Hepatocyte (in vitro differentiated cells): ENCODE results near the gene HLA-DMA. TPM values are rescaled to one million over a fixed set of nuclear protein-coding genes. Genes with fewer than 3 reads are reported as not detected.
"Not testable (repeated sequence)": the region's sequence is repeated elsewhere in the genome, so short reads cannot be mapped to it uniquely, and the experiment has no call there.

Source experiments
- DNase-seq: peaks from one replicate; pipeline ENCODE4 v3.0.0-alpha.2; 2016; ENCODE audit warnings: low spot score
- H2AFZ ChIP-seq: fragments of 200-600 bp; sonication (generic); 2 replicates; pipeline ENCODE4 v1.6.0; 2016; ENCODE audit warnings: antibody characterized with exemption, mild to moderate bottlenecking
- H3K27ac ChIP-seq: fragments of 200-600 bp; sonication (generic); 2 replicates; pipeline ENCODE4 v1.5.1; 2016; ENCODE audit warnings: mild to moderate bottlenecking
- H3K27me3 ChIP-seq: fragments of 200-600 bp; sonication (generic); 2 replicates; pipeline ENCODE4 v1.6.1; 2016
- H3K36me3 ChIP-seq: fragments of 200-600 bp; sonication (generic); replicated peaks from 2 replicates; pipeline ENCODE4 v1.5.1; 2016; ENCODE audit warnings: low read depth; ENCODE audit not compliant: insufficient read depth
- H3K4me1 ChIP-seq: fragments of 200-600 bp; sonication (generic); 2 replicates; pipeline ENCODE4 v1.5.1; 2016; ENCODE audit warnings: mild to moderate bottlenecking, moderate library complexity; ENCODE audit not compliant: insufficient read depth
- H3K4me2 ChIP-seq: fragments of 200-600 bp; sonication (generic); 2 replicates; pipeline ENCODE4 v1.6.0; 2016
- H3K4me3 ChIP-seq: fragments of 200-600 bp; sonication (generic); 2 replicates; pipeline ENCODE4 v1.5.1; 2016; ENCODE audit warnings: mild to moderate bottlenecking
- H3K79me2 ChIP-seq: fragments of 200-600 bp; sonication (generic); 2 replicates; pipeline ENCODE4 v1.6.0; 2017; ENCODE audit warnings: mild to moderate bottlenecking
- H3K9me2 ChIP-seq: fragments of 200-600 bp; sonication (generic); replicated peaks from 2 replicates; pipeline ENCODE4 v1.6.0; 2017; ENCODE audit warnings: mild to moderate bottlenecking; ENCODE audit not compliant: insufficient read depth
- H3K9me3 ChIP-seq: fragments of 200-600 bp; sonication (generic); 2 replicates; pipeline ENCODE4 v1.5.1; 2016; ENCODE audit warnings: low read depth, mild to moderate bottlenecking
- H4K20me1 ChIP-seq: fragments of 200-600 bp; sonication (generic); 2 replicates; pipeline ENCODE4 v1.6.0; 2016; ENCODE audit warnings: mild to moderate bottlenecking; ENCODE audit not compliant: insufficient read depth, poor library complexity, severe bottlenecking
- CTCF ChIP-seq: fragments of 200-600 bp; sonication (generic); IDR thresholded peaks from 2 replicates; pipeline ENCODE4 v1.5.1; 2016; ENCODE audit warnings: antibody characterized with exemption, mild to moderate bottlenecking; ENCODE audit not compliant: poor library complexity
- EZH2 ChIP-seq: fragments of 200-600 bp; sonication (generic); IDR thresholded peaks from 2 replicates; pipeline ENCODE4 v1.6.1; 2016; ENCODE audit warnings: antibody characterized with exemption, mild to moderate bottlenecking, borderline replicate concordance
- EZH2phosphoT487 ChIP-seq: fragments of 200-600 bp; sonication (generic); IDR thresholded peaks from one replicate; pipeline ENCODE4 v1.6.1; 2018; ENCODE audit warnings: antibody characterized with exemption, mild to moderate bottlenecking, low read depth, moderate library complexity; ENCODE audit not compliant: unreplicated experiment, severe bottlenecking
- WGBS: methylation state at CpG from one replicate; pipeline ENCODE4 v1.1.6; 2016; ENCODE audit warnings: low lambda C conversion rate; ENCODE audit errors: missing lambda C conversion rate; 5-methylcytosine and 5-hydroxymethylcytosine counted together
- polyA plus RNA-seq: library from polyadenylated mRNA; unstranded; fragments of >200 nt; fragmentation: Nextera tagmentation; extraction: Ambion mirVana; gene quantifications from 2 replicates; pipeline ENCODE4 v1.2.1, GENCODE V29; 2016
- total RNA-seq: library from RNA; depleted of rRNA; stranded (reverse); fragments of >200 nt; gene quantifications from 2 replicates; pipeline ENCODE4 v1.2.3, GENCODE V29; 2014

HLA-DMA gene
- total and polyA plus RNA-seq, 2 experiments from 2014 or later, result 4.7 to 9.5 TPM

GRCh38 chr6:32945108-32945760, 7.7 kb downstream of the HLA-DMA start:
- H2AFZ ChIP-seq, result no peak overlapping the region

GRCh38 chr6:32943864-32944649, 8.8 kb downstream of the HLA-DMA start:
- Histone ChIP-seq H3K4me2 (no peak overlapping the region), H3K27me3 (peaks cover 4% of the 10 kb centered on the region), H3K79me2 (no peaks in the 10 kb centered on the region), H2AFZ (no peak overlapping the region), H3K4me3 (no peak overlapping the region), H3K36me3 (no peaks in the 10 kb centered on the region), H3K9me3 (no peaks in the 10 kb centered on the region), H3K27ac (no peak overlapping the region), H3K4me1 (no peaks in the 10 kb centered on the region), H4K20me1 (no peaks in the 10 kb centered on the region), H3K9me2 (no peaks in the 10 kb centered on the region)
- DNase-seq, result no peak
- no peak for TF ChIP-seq EZH2phosphoT487
- no peak for TF ChIP-seq CTCF
- no peak for TF ChIP-seq EZH2
- WGBS, result 76% methylated on average over 3 of the region's 4 CpGs

More at GRCh38 chr6:32945108-32945760, 7.7 kb downstream of the HLA-DMA start:
- no peaks in the 10 kb centered on the region for H3K27me3 ChIP-seq
- H3K4me1 ChIP-seq, result no peaks in the 10 kb centered on the region
- no peaks in the 10 kb centered on the region for H4K20me1 ChIP-seq
- no peak overlapping the region for H3K4me2 ChIP-seq
- TF ChIP-seq EZH2 (no peak), CTCF (no peak), EZH2phosphoT487 (no peak)
- H3K27ac ChIP-seq, result no peak overlapping the region
- DNase-seq, result no peak
- H3K36me3 ChIP-seq, result no peaks in the 10 kb centered on the region
- no peaks in the 10 kb centered on the region for H3K9me3 ChIP-seq
- H3K4me3 ChIP-seq, result no peak overlapping the region
- H3K79me2 ChIP-seq, result no peaks in the 10 kb centered on the region
- no peaks in the 10 kb centered on the region for H3K9me2 ChIP-seq
- 75% methylated on average over 9 of the region's 9 CpGs for WGBS

GRCh38 chr6:32942555-32943123, 10.3 kb downstream of the HLA-DMA start:
- H3K9me2 ChIP-seq, H3K27ac ChIP-seq, H3K36me3 ChIP-seq, H4K20me1 ChIP-seq, H3K4me3 ChIP-seq, H3K79me2 ChIP-seq, H2AFZ ChIP-seq, H3K27me3 ChIP-seq, H3K4me1 ChIP-seq, H3K4me2 ChIP-seq, H3K9me3 ChIP-seq, DNase-seq: not testable (repeated sequence)
- 87% methylated on average over 9 of the region's 9 CpGs for WGBS

DNA sequence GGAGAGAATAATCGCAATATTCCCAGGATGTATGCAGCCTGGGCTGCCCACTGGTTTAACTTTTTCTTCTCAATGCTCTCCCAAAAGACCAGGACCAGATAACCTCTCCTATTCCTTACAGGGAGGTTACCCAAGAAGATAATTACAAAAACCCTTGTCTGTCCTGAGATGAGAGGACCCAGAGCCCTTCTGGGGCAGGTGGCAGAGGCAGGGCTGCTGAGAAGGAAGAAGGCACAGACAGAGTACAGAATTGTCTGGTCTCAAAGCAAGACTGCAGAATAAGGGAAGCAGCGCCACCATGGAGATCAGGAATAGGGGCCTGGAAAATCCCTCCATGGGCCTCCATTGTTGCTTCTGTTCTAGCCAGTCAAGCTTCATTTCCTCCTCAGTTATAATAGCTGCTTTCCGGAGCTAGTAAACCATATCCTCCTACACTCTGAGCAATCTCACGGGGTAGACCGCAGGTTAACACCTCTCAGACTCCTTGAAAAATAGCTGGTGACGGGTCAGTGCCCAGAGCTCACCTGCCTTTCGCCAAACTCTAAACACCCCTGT, 11.6 kb downstream of the HLA-DMA start:
- Histone ChIP-seq H3K4me1 (no peaks in the 10 kb centered on the region), H3K9me3 (no peaks in the 10 kb centered on the region), H3K36me3 (no peaks in the 10 kb centered on the region), H3K4me2 (no peak overlapping the region), H3K27me3 (peaks cover 20% of the 10 kb centered on the region), H2AFZ (no peak overlapping the region), H3K27ac (no peak overlapping the region), H3K4me3 (no peak overlapping the region), H3K9me2 (no peaks in the 10 kb centered on the region), H3K79me2 (no peaks in the 10 kb centered on the region), H4K20me1 (no peaks in the 10 kb centered on the region)
- WGBS, result 87% methylated on average over 7 of the region's 7 CpGs
- DNase-seq, result no peak
- no peak for TF ChIP-seq EZH2phosphoT487
- TF ChIP-seq CTCF, result no peak
- no peak for TF ChIP-seq EZH2
